Measurements from ENCODE around the gene SLC43A2.

The SLC43A2 gene

GRCh38 chr17:1630662-1631061 is 2.0 kb upstream of the SLC43A2 start:
- ATAC-seq: no peak
- TF ChIP-seq POU6F1 (CRISPR knock-in tag; IDR thresholded peaks at IDR 0.05; ENCODE audit: borderline replicate concordance, low read depth) (no peak), CREB5 (CRISPR knock-in tag; IDR thresholded peaks at IDR 0.05; ENCODE audit: low read depth) (no peak), ZNF8 (CRISPR knock-in tag; IDR thresholded peaks at IDR 0.05) (no peak), ISL1 (CRISPR knock-in tag; IDR thresholded peaks at IDR 0.05) (no peak), TCF4 (CRISPR knock-in tag; IDR thresholded peaks at IDR 0.05; ENCODE audit: borderline replicate concordance) (no peak)

GRCh38 chr17:1629504-1630310 is 1.1 kb upstream of the SLC43A2 start:
- TF ChIP-seq CREB5 (CRISPR knock-in tag; IDR thresholded peaks at IDR 0.05; ENCODE audit: low read depth) (no peak), TOX (CRISPR knock-in tag; IDR thresholded peaks at IDR 0.05; ENCODE audit: borderline replicate concordance) (no peak), ESRRG (CRISPR knock-in tag; IDR thresholded peaks at IDR 0.05) (no peak)

GRCh38 chr17:1628856-1629503 is 346 bp upstream of the SLC43A2 start:
- peak; percentile 87 for ATAC-seq
- TF ChIP-seq SNAI2 (CRISPR knock-in tag; IDR thresholded peaks at IDR 0.05) (no peak), PPARA (CRISPR knock-in tag; IDR thresholded peaks at IDR 0.05; ENCODE audit: borderline replicate concordance) (no peak)

More at GRCh38 chr17:1629504-1630310, 1.1 kb upstream of the SLC43A2 start:
- peak; percentile 13; the same call in 2 of the 3 replicates for ATAC-seq

- ATAC-seq: no peak
- TF ChIP-seq RARB (CRISPR knock-in tag; IDR thresholded peaks at IDR 0.05) (no peak), POU6F1 (CRISPR knock-in tag; IDR thresholded peaks at IDR 0.05; ENCODE audit: borderline replicate concordance, low read depth) (no peak), ZNF70 (CRISPR knock-in tag; IDR thresholded peaks at IDR 0.05) (no peak), ISL1 (CRISPR knock-in tag; IDR thresholded peaks at IDR 0.05) (no peak), PATZ1 (CRISPR knock-in tag; IDR thresholded peaks at IDR 0.05; ENCODE audit: borderline replicate concordance) (no peak), BACH2 (CRISPR knock-in tag; IDR thresholded peaks at IDR 0.05; ENCODE audit: borderline replicate concordance) (no peak), TCF4 (CRISPR knock-in tag; IDR thresholded peaks at IDR 0.05; ENCODE audit: borderline replicate concordance) (no peak), CREB5 (CRISPR knock-in tag; IDR thresholded peaks at IDR 0.05; ENCODE audit: low read depth) (no peak), ZFP30 (CRISPR knock-in tag; IDR thresholded peaks at IDR 0.05) (no peak)
These were observed 1.3 kb downstream of the SLC43A2 start for GRCh38 chr17:1627182-1627981.

Measured in SK-N-SH treated with all-trans-retinoic acid at 6 μM for 48 hours (cell line).